Activated CD8-positive, alpha-beta memory T cell treated with anti-CD3 and anti-CD28 coated beads for 48 hours (primary cell): ENCODE measurements around the gene PHACTR1.

Source experiments
- DNase-seq, 3 experiments: peaks; one replicate each; pipeline ENCODE4 v3.0.0-alpha.2; 2020; ENCODE audit warnings: low read depth in 2 of 3, low spot score in 2 of 3

Gene PHACTR1

GRCh38 chr6:12848964-12849808 is 132.6 kb downstream of the PHACTR1 start:
- DNase-seq: no peak

- no peak for DNase-seq
These were observed 133.2 kb downstream of the PHACTR1 start for GRCh38 chr6:12849809-12850198.

- DNase-seq: no peak
These were observed 134.6 kb downstream of the PHACTR1 start for GRCh38 chr6:12851123-12851695.

GRCh38 chr6:12861603-12862002 is 145.0 kb downstream of the PHACTR1 start:
- no peak for DNase-seq

GRCh38 chr6:12865117-12865516 is 148.6 kb downstream of the PHACTR1 start:
- DNase-seq: no peak

- DNase-seq: no peak
These were observed 149.2 kb downstream of the PHACTR1 start for GRCh38 chr6:12865671-12866181.

- no peak for DNase-seq
These were observed 150.0 kb downstream of the PHACTR1 start for GRCh38 chr6:12866422-12867029.

- no peak for DNase-seq
These were observed 153.4 kb downstream of the PHACTR1 start for GRCh38 chr6:12869816-12870432.

- no peak for DNase-seq
These were observed 157.1 kb downstream of the PHACTR1 start for GRCh38 chr6:12873691-12874090.

GRCh38 chr6:12875051-12875450 is 158.5 kb downstream of the PHACTR1 start:
- no peak for DNase-seq

GRCh38 chr6:12878741-12879140 is 162.2 kb downstream of the PHACTR1 start:
- no peak for DNase-seq

- no peak for DNase-seq
These were observed 166.3 kb downstream of the PHACTR1 start for GRCh38 chr6:12882761-12883290.

GRCh38 chr6:12884983-12885382 is 168.4 kb downstream of the PHACTR1 start:
- DNase-seq: no peak

- no peak for DNase-seq
These were observed 170.6 kb downstream of the PHACTR1 start for GRCh38 chr6:12886961-12887775.

- DNase-seq: no peak
These were observed 173.7 kb downstream of the PHACTR1 start for GRCh38 chr6:12890171-12890790.

GRCh38 chr6:12891595-12891994 is 175.0 kb downstream of the PHACTR1 start:
- DNase-seq: no peak

GRCh38 chr6:12892151-12892550 is 175.6 kb downstream of the PHACTR1 start:
- DNase-seq: no peak

GRCh38 chr6:12893036-12893435 is 176.5 kb downstream of the PHACTR1 start:
- DNase-seq: no peak

GRCh38 chr6:12895721-12896120 is 179.2 kb downstream of the PHACTR1 start:
- no peak for DNase-seq

GRCh38 chr6:12896208-12896733 is 179.7 kb downstream of the PHACTR1 start:
- no peak for DNase-seq
